A673 (cell line): ENCODE results near the gene GAS7.

Experiments
- CTCF ChIP-seq: fragments of 300-800, 200-600 bp; sonication (generic); conservative IDR thresholded peaks from 2 replicates; pipeline ENCODE4 v1.5.1; 2017; ENCODE audit warnings: low read depth, mild to moderate bottlenecking, antibody characterized with exemption, low read length, moderate library complexity, mixed read lengths
- EZH2 ChIP-seq: fragments of 200-600 bp; sonication (generic); IDR thresholded peaks from 2 replicates; pipeline ENCODE4 v1.6.1; 2017; ENCODE audit warnings: borderline replicate concordance, low read depth, mild to moderate bottlenecking, mixed read lengths, antibody characterized with exemption, low read length; ENCODE audit not compliant: poor library complexity, severe bottlenecking

GRCh38 chr17:10201680-10202079 lies 3.3 kb upstream of the GAS7 start:
- no peak for TF ChIP-seq EZH2
- TF ChIP-seq CTCF = no peak
